KBM-7 (cell line): Measurements from ENCODE around the gene ACOT7.
"Not testable (repeated sequence)": the region's sequence is repeated elsewhere in the genome, so short reads cannot be mapped to it uniquely, and the experiment has no call there.

Source experiments
- DNase-seq: peaks from one replicate; pipeline ENCODE4 v3.0.0-alpha.2; 2015
- in situ Hi-C: fragments of 300-500 bp; cut with MboI; formaldehyde crosslinking; loops from 2 replicates; pipeline ENCODE4 v1.14.3; 2020; ENCODE audit warnings: low sequenced_read_pairs, low pct_unique_long_range_greater_than_20kb, mixed read lengths

The ACOT7 gene

GRCh38 chr1:6373961-6374720 lies 19.4 kb downstream of the ACOT7 start:
- in situ Hi-C loops: no loop called here
- DNase-seq: no peak

- in situ Hi-C loops, DNase-seq: not testable (repeated sequence)
Observed at GRCh38 chr1:6372236-6372635, 21.3 kb downstream of the ACOT7 start.

- DNase-seq: no peak
- in situ Hi-C loops: no loop called here
Observed at GRCh38 chr1:6370006-6370405, 23.6 kb downstream of the ACOT7 start.

GRCh38 chr1:6367381-6368012 lies 26.1 kb downstream of the ACOT7 start:
- in situ Hi-C loops: no loop called here
- DNase-seq: no peak

GRCh38 chr1:6365047-6365446 lies 28.5 kb downstream of the ACOT7 start:
- DNase-seq: no peak
- in situ Hi-C loops: no loop called here

- in situ Hi-C loops: not testable (repeated sequence)
- DNase-seq: peak; percentile 71
Observed at GRCh38 chr1:6363085-6363884, 30.3 kb downstream of the ACOT7 start.

GRCh38 chr1:6361124-6361775 lies 32.3 kb downstream of the ACOT7 start:
- in situ Hi-C loops: no loop called here
- DNase-seq: no peak

- no peak for DNase-seq
- in situ Hi-C loops: no loop called here
Observed at GRCh38 chr1:6360517-6361070, 33.0 kb downstream of the ACOT7 start.

- in situ Hi-C loops: no loop called here
- DNase-seq: no peak
Observed at GRCh38 chr1:6360117-6360496, 33.5 kb downstream of the ACOT7 start.

GRCh38 chr1:6359216-6360116 lies 34.1 kb downstream of the ACOT7 start:
- peak; percentile 53 for DNase-seq
- in situ Hi-C loops: loop anchor here (10.0 kb wide), 1 partner anchor 45 kb away; no protein-coding TSS in a partner anchor

GRCh38 chr1:6358757-6359201 lies 34.8 kb downstream of the ACOT7 start:
- peak; percentile 57 for DNase-seq
- in situ Hi-C loops: loop anchor here (10.0 kb wide), 1 partner anchor 46 kb away; no protein-coding TSS in a partner anchor

- peak; percentile 55 for DNase-seq
- in situ Hi-C loops: loop anchor here (10.0 kb wide), 1 partner anchor 47 kb away; no protein-coding TSS in a partner anchor
Observed at GRCh38 chr1:6358144-6358624, 35.4 kb downstream of the ACOT7 start.

- DNase-seq: no peak
- in situ Hi-C loops: loop anchor here (10.0 kb wide), 1 partner anchor 47 kb away; no protein-coding TSS in a partner anchor
Observed at GRCh38 chr1:6357243-6357936, 36.2 kb downstream of the ACOT7 start.

- no peak for DNase-seq
- in situ Hi-C loops: loop anchor here (10.0 kb wide), 1 partner anchor 49 kb away; no protein-coding TSS in a partner anchor
Observed at GRCh38 chr1:6355621-6356020, 37.9 kb downstream of the ACOT7 start.

- in situ Hi-C loops: loop anchor here (10.0 kb wide), 1 partner anchor 50 kb away; no protein-coding TSS in a partner anchor
- no peak for DNase-seq
Observed at GRCh38 chr1:6354659-6355317, 38.8 kb downstream of the ACOT7 start.

- DNase-seq: no peak
- in situ Hi-C loops: loop anchor here (10.0 kb wide), 1 partner anchor 51 kb away; no protein-coding TSS in a partner anchor
Observed at GRCh38 chr1:6353955-6354658, 39.5 kb downstream of the ACOT7 start.
